HT-29 (cell line): Measurements from ENCODE around the gene ACIN1. TPM values are rescaled to one million over a fixed set of nuclear protein-coding genes. Genes with fewer than 3 reads are reported as not detected.
A peak's percentile ranks its signal among the peaks of the same experiment; 100 is the strongest.

Source experiments
- DNase-seq: peaks from one replicate; pipeline ENCODE4 v3.0.0-alpha.2; 2015; ENCODE audit warnings: low spot score
- total RNA-seq: library from RNA; depleted of rRNA; stranded (reverse); fragments of >200 nt; shearing (Covaris generic); gene quantifications from 2 replicates; pipeline ENCODE4 v1.2.3, GENCODE V29; 2014; rRNA removed

Gene ACIN1
- total RNA-seq: 59.1 and 64.4 TPM in 2 replicates

GRCh38 chr14:23094666-23095195 is at the start of gene ACIN1:
TSS of gene ACIN1 (minus strand) at chr14:23095136. CDS start at chr14:23095112, 24 bp downstream.
- peak; percentile 71 for DNase-seq

DNA sequence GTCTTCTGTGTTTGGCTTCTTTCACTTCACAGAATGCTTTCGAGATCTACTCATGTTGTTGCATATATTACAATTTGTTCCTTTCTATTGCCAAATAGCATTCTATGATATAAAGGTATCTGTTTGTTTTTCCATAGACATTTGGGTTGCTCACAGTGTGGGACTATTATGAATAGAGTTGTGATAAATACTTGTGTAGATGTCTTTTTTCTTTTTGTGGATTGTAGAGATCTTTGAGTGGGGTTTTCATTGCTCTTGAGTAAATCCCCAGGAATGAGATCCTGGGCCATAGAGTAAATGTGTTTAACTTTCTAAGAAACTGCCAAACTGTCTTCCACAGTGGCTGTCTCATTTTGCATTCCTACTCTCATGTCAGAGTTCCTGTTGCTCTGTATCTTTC is 49.0 kb upstream of the ACIN1 start:
- DNase-seq: no peak

- no peak for DNase-seq
Observed at GRCh38 chr14:23142826-23143225, 47.9 kb upstream of the ACIN1 start.

GRCh38 chr14:23141706-23142444 is 46.9 kb upstream of the ACIN1 start:
- DNase-seq: no peak

DNA sequence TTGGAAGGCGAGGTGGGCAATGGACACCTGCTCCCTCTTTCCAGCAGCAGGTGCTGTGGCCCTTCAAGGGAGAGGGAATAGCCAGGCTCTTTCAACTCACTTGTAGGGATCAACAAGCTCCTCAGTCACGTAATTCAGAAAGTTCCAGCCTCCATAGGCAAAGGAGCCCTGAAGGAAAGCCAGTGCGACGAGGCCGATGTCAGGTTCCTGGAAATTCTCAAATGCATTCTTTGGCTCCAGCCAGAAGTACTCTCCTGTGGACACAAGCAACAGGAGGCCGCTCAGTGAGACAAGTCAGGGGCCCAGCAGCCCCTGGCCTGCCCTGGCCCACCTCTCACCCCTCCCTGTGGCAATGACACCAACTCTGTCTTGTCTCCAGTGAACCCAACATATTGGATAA is 45.4 kb upstream of the ACIN1 start:
- no peak for DNase-seq

- no peak for DNase-seq
Observed at GRCh38 chr14:23139874-23140273, 44.9 kb upstream of the ACIN1 start.

DNA sequence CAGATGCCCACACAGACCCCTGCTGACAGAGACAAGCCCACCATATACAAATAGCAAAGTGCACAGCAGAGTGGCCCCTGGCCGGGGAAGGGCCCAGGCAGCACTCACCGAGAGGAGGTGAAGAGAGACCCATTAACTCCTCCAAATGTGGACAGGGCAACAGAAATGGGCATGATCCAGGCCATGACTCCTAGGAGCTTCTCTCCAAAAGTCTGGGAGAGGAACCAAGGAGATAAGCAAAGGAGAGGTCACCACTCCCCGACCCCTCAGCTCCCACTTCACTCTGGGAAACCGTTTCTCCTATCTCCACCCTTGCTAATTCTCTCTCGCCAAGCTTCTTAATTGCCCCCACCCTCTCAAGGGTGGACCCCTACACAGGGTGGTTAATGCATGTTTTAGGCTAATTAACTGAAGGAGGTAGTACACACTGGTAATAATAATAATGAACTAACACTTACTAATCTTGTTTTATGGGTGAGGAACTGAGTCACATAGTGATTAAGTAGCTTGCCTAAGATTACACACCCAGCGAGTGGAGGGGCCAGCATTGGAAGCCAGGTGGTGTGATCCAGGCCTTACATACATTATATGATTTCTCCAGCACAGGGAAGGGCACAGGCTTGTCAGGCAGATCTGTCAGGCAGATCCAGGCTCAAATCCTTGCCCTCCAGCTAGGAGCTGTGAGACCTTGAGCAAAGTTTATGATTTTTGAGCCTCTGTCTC is 43.0 kb upstream of the ACIN1 start:
- DNase-seq: no peak

DNA sequence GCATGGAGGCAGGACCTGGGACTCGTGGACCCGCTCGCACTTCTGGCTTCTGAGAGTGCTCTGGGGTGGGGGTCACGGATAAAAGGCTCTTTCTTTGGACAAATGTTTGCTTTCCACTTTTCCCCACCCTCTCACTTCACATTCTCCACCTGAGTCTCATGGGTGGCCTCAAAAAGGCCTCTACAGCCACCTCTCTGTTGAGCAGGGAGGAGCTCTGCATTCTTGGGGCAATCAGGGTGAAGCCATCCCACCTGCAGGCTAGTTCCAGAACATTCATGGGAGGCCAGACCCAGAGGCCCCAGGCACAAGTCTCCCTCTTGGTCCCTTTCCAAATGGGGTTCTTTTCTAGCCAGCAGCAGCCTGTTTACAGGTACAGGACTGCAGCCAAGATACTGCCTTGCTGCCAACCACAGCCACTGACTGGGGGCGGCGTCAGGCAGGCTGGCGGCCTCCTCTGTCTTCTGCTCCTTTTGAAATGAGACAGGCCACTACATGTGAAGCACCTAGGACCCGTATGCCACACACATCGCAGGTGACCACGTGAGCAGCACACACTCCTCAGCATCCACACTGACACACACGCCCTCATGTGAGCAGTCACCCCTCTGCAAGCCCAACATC is 42.4 kb upstream of the ACIN1 start:
- DNase-seq: no peak

- DNase-seq: no peak
Observed at GRCh38 chr14:23136566-23137133, 41.7 kb upstream of the ACIN1 start.

DNA sequence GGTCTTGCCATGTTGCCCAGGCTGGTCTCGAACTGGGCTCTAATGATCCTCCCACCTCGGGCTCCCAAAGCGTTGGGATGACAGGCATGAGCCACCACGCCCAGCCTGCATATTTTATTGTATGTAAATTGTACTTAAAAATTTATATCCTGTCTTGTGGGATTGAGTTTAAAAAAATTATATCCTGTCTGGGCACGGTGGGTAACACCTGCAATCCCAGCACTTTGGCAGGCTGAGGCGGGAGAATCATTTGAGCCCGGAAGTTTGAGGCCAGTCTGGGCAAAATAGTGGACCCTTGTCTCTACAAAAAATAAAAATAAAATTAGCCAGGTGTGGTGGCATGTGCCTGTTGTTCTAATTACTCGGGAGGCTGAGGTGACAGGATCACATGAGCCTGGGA is 38.0 kb upstream of the ACIN1 start:
- DNase-seq: no peak

- DNase-seq: no peak
Observed at GRCh38 chr14:23131482-23131881, 36.5 kb upstream of the ACIN1 start.

DNA sequence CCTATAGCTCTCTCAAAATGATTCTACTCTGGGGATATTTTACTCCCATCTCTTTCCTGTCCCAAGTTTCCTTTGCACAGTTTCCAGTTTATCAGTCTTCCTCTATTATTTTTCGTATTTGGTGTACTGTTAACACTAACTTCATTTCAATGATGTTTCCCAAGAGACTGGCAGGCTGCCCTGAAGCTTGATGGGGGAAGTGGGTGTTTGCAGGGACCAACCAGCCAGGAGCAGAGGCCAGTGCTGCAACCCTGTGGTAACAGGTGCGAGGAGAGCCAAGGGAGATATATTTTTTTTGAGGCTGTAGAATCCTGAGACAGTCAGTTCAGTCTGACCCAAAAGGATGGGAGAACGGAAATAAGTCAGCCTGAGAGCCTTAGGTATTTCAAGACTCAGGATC is 35.9 kb upstream of the ACIN1 start:
- no peak for DNase-seq

DNA sequence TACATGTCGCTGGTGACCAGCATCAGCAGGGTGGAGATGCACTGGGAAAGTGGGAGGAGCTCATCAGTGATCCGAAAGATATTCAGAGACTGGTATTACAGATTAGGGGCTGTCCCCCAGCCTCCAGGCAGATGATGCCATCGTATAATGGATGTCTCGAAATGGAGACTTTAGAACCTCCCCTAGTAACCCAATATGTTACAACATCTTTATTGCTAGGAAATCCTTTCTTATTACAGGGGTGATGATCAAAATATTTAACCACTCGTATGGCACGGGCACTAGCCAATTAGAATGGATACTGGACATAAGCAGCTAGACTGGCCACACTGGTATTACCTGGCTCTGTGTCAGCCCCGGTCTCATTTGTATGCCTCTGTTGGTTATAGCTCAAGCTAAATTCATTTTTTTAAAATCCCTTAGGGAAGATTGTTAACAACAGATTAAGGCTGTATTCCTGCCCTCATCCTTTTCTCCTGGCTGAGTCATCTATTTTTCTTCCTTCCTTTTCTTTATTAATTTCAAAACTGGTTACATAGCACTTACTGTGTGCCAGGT is 34.9 kb upstream of the ACIN1 start:
- DNase-seq: no peak

DNA sequence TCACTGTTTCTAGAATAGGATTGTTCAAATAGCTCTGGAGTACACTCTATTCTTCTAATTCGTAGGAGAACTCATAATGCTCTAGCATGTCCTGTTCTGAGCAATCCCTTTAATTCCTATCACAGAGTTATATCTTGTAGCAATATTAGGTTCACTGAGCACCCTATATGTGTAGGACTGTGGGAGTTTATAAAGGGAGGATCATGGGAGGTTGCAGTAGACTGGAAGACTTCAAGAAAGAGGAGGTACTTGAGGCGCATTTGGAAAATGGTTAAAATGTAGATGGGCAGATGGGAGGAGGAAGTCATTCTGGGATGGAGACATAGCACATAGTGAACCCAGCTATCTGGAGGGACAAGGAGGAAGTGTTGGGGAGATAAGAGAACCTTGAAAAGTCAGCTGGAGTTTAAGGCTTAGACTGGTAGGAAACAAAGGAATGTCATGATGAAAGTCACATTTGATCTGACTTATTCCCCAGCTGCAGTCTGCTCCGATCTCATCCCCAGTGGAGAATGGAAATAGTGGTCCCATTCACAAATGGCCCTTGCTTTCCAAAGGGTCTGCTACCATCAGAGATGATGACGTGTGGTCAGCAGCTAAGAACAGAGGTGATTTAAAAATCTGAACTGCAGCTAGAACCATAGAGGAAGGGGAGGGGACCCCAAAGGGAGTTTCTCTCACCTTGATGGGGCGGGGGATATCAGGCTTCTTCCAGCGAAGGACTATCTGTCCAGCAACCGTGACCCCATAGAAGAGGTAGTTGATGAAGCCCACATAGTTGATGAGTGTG is 34.2 kb upstream of the ACIN1 start:
- no peak for DNase-seq

DNA sequence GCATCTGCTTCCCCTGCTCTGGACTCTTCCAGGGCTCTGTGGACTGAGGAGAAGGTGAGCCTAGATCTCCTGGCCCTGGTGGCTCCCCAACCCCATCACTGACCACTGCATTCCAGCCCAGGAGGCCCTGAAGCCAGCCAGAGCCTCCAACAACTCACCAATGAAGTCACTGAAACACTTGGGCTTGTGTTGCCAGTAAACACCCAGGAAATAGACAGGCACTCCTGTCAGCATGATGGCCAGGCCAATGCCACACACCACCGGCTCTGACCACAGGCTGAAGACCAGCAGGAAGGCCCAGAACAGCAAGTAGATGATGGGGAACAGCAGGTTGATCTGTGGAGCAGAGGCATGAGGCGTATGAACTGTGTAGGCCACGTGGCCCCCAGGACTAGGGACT is 32.9 kb upstream of the ACIN1 start:
- DNase-seq: no peak

- no peak for DNase-seq
Observed at GRCh38 chr14:23126548-23127278, 31.8 kb upstream of the ACIN1 start.

DNA sequence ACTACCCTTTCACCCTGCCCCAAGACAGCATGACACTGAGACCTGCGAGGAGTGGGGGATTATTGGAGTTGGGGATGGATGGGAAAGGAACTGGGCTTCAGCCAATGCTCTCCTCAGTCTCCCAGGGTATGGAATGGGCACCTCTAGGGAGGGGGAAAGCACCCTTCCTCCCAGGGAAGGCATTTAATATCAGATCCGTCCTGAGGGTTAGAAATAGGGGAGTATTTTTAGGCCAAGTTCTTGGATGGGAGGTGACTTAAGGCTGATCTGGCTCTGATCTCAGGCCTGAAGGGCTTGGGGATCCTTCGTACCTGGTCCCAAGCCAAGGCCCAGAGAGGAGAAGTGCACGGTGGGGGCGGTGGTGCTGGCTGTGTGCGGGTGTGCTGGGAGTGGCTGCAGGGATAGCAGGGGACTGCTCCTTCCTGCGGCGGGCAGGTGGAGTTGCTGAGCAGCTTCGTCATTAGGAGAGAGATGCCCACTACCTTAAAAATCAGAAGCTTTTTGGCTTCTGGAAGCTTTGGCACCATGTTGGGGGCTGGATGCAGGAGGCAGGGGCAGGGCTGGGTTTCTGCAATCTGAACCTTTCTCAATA is 31.1 kb upstream of the ACIN1 start:
- DNase-seq: no peak

DNA sequence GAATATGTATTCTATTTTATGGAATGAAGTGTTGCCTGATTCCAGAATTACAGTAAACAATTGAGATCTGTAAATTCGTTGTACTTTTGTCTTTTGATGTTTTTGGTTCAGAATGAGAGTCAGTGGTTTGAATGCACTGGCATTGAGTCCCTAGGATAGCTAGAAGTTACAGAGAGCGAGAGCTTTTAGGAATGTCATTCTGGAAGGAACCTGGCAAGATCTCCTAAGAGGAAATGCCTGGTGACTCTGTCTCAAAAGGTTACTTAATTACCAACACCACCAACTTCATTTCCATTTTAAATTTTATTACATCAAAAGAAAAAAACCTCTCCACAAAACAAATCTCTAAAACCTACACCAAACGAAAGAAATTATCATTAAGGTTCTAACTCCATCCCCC is 30.1 kb upstream of the ACIN1 start:
- DNase-seq: no peak

DNA sequence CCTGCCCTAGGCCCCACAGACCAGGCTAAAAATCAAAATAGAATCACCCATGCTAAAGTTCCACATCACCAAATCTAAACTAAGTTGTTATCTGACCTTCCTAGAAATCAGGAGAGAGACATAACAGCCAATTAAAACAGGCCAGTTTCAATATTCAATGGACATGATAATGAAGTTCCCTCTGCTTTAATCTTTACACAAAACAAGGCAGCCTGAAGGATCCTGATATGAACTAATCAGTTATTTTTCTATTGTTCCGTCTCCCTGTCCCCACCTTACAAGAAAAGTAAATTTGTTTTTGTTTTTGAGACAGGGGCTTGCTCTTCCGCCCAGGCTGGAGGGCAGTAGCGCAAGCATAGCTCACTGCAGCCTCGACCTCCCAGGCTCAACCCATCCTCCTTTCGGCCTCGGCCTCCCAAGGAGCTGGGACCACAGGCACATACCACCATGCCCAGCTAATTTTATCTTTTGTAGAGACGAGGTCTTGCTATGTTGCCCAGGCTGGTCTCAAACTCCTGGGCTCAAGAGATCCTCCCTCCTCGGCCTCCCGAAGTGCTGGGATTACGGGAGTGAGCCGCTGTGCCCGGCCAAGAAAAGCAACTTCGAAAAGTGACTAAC is 29.5 kb upstream of the ACIN1 start:
- DNase-seq: no peak
